ENCODE data around the gene PSMB5.

Gene PSMB5

GRCh38 chr14:23062002-23062401 is 27.3 kb upstream of the PSMB5 start:
- Histone ChIP-seq H3K4me3 (IDR thresholded peaks at IDR 0.05; ENCODE audit: insufficient read depth, low read depth, low read length) (no peak overlapping the region), H3K4me2 (no peak overlapping the region), H3K36me3 (ENCODE audit: insufficient read depth) (no peaks in the 10 kb centered on the region; the same call in 1 of the 2 replicates), H3K27me3 (ENCODE audit: insufficient read depth, low read depth) (no peaks in the 10 kb centered on the region), H4K20me1 (ENCODE audit: insufficient read depth) (no peaks in the 10 kb centered on the region), H3K9ac (no peak overlapping the region), H3K4me1 (ENCODE audit: low read depth, poor library complexity, severe bottlenecking) (no peaks in the 10 kb centered on the region), H3K27ac (no peak overlapping the region), H2AFZ (ENCODE audit: low read depth) (no peak overlapping the region), H3K79me2 (ENCODE audit: insufficient read depth, low read depth) (no peaks in the 10 kb centered on the region)
- TF ChIP-seq, protein P1, sequence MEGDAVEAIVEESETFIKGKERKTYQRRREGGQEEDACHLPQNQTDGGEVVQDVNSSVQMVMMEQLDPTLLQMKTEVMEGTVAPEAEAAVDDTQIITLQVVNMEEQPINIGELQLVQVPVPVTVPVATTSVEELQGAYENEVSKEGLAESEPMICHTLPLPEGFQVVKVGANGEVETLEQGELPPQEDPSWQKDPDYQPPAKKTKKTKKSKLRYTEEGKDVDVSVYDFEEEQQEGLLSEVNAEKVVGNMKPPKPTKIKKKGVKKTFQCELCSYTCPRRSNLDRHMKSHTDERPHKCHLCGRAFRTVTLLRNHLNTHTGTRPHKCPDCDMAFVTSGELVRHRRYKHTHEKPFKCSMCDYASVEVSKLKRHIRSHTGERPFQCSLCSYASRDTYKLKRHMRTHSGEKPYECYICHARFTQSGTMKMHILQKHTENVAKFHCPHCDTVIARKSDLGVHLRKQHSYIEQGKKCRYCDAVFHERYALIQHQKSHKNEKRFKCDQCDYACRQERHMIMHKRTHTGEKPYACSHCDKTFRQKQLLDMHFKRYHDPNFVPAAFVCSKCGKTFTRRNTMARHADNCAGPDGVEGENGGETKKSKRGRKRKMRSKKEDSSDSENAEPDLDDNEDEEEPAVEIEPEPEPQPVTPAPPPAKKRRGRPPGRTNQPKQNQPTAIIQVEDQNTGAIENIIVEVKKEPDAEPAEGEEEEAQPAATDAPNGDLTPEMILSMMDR (conservative IDR thresholded peaks at IDR 0.05; ENCODE audit: low read depth, low read length) = no peak

DNA sequence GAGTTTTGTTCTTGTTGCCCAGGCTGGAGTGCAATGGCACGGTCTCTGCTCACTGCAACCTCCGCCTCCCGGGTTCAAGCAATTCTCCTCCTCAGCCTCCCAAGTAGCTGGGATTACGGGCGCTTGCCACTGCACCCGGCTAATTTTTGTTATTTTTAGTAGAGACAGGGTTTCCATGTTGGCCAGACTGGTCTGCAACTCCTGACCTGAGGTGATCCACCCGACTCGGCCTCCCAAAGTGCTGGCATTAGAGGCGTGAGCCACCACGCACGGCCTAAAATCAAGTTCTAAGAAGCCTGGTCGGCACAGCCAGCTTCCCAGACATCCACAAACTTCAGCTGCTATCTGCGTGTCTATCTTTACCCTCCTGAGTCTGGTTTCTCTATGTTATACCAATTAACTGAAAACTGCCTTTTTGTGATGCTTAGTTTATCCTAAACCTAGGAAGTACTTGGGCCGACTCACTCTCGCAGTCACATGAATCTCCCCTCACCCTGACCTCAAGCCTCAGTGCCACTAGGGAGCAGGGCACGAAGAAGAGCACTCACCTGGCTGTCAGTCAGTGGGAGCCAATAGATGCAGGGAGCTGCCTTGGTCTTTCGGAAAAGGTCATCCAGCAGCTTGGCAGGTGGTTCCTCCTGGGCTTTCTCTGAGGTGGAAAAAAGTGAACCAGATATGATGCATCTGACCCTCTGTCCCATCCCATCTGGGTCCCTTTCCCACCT is 26.0 kb upstream of the PSMB5 start:
- Histone ChIP-seq H3K4me2 (no peak overlapping the region), H3K36me3 (ENCODE audit: insufficient read depth) (no peaks in the 10 kb centered on the region; the same call in 1 of the 2 replicates), H3K27ac (no peak overlapping the region)

GRCh38 chr14:23058654-23059504 is 24.2 kb upstream of the PSMB5 start:
- H3K27me3 ChIP-seq (ENCODE audit: insufficient read depth, low read depth) = no peaks in the 10 kb centered on the region
- H2AFZ ChIP-seq (ENCODE audit: low read depth) = no peak overlapping the region
- TF ChIP-seq, protein P1 (conservative IDR thresholded peaks at IDR 0.05; ENCODE audit: low read depth, low read length) = no peak
- H3K9ac ChIP-seq = no peak overlapping the region
- no peaks in the 10 kb centered on the region for H3K79me2 ChIP-seq (ENCODE audit: insufficient read depth, low read depth)
- no peak overlapping the region for H3K4me3 ChIP-seq (IDR thresholded peaks at IDR 0.05; ENCODE audit: insufficient read depth, low read depth, low read length)
- no peak overlapping the region for H3K4me2 ChIP-seq
- no peaks in the 10 kb centered on the region for H4K20me1 ChIP-seq (ENCODE audit: insufficient read depth)
- no peaks in the 10 kb centered on the region; the same call in 1 of the 2 replicates for H3K36me3 ChIP-seq (ENCODE audit: insufficient read depth)
- peaks cover 12% of the 10 kb centered on the region for H3K4me1 ChIP-seq (ENCODE audit: low read depth, poor library complexity, severe bottlenecking)
- no peak overlapping the region for H3K27ac ChIP-seq

More for the DNA sequence above, 26.0 kb upstream of the PSMB5 start:
- H3K27me3 ChIP-seq (ENCODE audit: insufficient read depth, low read depth) = no peaks in the 10 kb centered on the region
- no peaks in the 10 kb centered on the region for H4K20me1 ChIP-seq (ENCODE audit: insufficient read depth)
- no peaks in the 10 kb centered on the region for H3K79me2 ChIP-seq (ENCODE audit: insufficient read depth, low read depth)
- H2AFZ ChIP-seq (ENCODE audit: low read depth) = no peak overlapping the region
- TF ChIP-seq, protein P1 (conservative IDR thresholded peaks at IDR 0.05; ENCODE audit: low read depth, low read length) = no peak
- no peak overlapping the region for H3K9ac ChIP-seq
- H3K4me1 ChIP-seq (ENCODE audit: low read depth, poor library complexity, severe bottlenecking) = peaks cover 6% of the 10 kb centered on the region
- no peak overlapping the region for H3K4me3 ChIP-seq (IDR thresholded peaks at IDR 0.05; ENCODE audit: insufficient read depth, low read depth, low read length)

DNA sequence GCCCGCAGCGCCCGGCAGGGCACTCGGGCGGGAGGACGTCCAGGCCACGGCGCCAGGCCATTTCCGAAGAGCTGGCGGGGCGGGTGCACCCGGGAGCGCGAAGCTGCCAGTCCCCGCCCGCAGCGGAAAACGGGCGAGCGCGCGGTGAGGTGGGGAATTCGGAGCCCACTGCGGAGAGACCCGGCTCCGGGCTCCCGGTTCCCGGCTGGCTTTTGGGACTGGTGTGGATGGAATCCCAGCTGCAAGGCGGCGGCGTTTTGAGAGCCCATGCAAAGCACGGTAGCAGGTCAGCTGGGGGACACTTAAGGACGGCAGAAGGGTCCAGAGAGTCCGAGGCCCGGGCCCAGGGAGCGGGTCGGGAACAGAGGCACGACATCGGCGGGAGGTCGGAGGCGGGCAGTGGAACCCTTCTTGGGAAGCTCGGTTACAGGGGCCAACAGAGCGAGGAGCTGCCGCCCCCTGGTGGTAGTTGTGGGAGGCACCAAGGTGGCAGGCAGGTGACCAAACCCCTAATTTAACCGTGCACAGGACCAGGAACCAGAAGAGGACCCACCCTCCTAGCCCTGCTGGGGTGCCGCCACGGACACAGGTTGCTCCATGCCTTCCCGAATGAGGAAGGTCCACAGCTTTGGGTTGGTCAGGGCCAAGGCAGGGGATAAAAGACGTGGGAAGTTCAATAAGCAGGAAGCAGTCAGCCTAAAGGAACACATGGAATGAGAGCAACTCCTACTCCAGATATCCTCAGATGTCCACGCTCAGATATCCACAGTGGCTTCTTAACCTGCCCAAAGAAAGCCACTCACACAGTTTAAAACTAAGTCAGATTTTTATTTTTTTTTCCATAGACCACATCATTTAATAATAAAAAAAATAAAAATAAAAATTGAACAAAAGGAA is 23.3 kb upstream of the PSMB5 start:
- H3K36me3 ChIP-seq (ENCODE audit: insufficient read depth) = no peaks in the 10 kb centered on the region
- H3K27ac ChIP-seq = no peak overlapping the region
- no peaks in the 10 kb centered on the region for H3K27me3 ChIP-seq (ENCODE audit: insufficient read depth, low read depth)
- peaks cover 12% of the 10 kb centered on the region for H3K4me1 ChIP-seq (ENCODE audit: low read depth, poor library complexity, severe bottlenecking)
- no peaks in the 10 kb centered on the region for H3K79me2 ChIP-seq (ENCODE audit: insufficient read depth, low read depth)
- H4K20me1 ChIP-seq (ENCODE audit: insufficient read depth) = no peaks in the 10 kb centered on the region
- H3K4me2 ChIP-seq = peak overlapping the region; percentile 37; the same call in 1 of the 2 replicates
- peak overlapping the region; percentile 47; the same call in 1 of the 2 replicates for H2AFZ ChIP-seq (ENCODE audit: low read depth)
- H3K9ac ChIP-seq = peak overlapping the region; percentile 18; the same call in 1 of the 2 replicates
- TF ChIP-seq, protein P1 (conservative IDR thresholded peaks at IDR 0.05; ENCODE audit: low read depth, low read length) = peak; percentile 78
- H3K4me3 ChIP-seq (IDR thresholded peaks at IDR 0.05; ENCODE audit: insufficient read depth, low read depth, low read length) = no peak overlapping the region

All from KMS-11 (cell line).